HG03575 (cell line): Measurements from ENCODE around the gene CEP70.
"Not testable (repeated sequence)": the region's sequence is repeated elsewhere in the genome, so short reads cannot be mapped to it uniquely, and the experiment has no call there.

Experiments used
- ATAC-seq: cut with Tn5 transposase; IDR thresholded peaks from one replicate; pipeline ENCODE4 v1.9.1; 2021; ENCODE audit not compliant: unreplicated experiment, insufficient number of reproducible peaks, low FRiP score; ENCODE audit errors: extremely low read depth

Gene CEP70, protein sequence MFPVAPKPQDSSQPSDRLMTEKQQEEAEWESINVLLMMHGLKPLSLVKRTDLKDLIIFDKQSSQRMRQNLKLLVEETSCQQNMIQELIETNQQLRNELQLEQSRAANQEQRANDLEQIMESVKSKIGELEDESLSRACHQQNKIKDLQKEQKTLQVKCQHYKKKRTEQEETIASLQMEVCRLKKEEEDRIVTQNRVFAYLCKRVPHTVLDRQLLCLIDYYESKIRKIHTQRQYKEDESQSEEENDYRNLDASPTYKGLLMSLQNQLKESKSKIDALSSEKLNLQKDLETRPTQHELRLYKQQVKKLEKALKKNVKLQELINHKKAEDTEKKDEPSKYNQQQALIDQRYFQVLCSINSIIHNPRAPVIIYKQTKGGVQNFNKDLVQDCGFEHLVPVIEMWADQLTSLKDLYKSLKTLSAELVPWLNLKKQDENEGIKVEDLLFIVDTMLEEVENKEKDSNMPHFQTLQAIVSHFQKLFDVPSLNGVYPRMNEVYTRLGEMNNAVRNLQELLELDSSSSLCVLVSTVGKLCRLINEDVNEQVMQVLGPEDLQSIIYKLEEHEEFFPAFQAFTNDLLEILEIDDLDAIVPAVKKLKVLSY

DNA sequence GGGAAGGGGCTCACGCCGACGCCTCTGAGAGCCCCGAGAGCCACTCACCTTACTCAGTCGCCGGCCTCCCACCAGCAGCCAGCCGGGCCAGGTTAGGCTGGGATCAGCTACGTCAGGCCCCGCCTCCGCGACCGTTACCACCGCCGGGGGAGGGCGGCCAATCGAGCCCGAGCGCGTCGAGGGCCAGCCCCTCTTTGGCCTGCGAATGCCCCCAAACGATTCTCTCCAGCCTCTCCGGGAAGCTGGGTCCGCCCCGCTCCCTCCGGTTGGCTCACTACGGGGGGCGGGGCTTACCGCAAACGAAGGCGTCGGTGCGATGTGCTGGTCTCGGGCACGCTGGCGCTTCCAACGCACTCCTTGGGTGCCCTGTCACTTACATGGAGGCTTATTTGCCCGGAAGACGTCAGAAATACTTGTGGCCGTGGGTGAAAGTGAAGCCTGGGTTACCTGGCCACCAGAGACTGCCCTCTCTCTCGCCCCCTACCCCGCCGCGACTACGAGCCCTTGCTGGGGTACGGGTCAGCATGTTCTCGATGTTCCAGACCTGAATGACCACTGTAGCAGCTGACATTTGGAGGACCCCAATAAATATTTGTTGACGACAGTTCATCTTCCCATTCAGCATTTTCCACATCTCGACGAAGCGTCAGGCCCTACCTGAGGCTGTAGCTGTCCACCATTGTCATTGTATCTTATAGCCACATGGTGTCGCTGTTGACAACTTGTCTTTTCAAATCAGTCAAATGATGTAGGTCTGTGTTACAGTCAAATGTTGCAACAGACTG, at the start of gene CEP70:
CEP70 (minus strand) TSS at position 111 of the 785 bp plus-strand sequence. CDS start 21,333 bp downstream, outside the sequence.
- peak; percentile 72 for ATAC-seq

DNA sequence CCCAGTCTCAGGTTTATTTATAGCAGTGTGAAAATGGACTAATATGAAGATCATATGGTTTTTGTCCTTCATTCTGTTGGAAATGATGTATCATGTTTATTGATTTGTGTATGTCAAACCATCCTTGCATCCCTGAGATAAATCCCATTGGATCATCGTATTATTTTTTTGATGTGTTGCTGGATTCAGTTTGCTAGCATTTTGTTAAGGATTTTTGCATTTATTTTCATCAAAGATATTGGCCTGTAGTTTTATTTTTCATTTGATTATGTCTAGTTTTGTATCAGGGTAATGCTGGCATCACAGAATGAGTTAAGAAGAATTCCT, 48.8 kb upstream of the CEP70 start:
- ATAC-seq: no peak

DNA sequence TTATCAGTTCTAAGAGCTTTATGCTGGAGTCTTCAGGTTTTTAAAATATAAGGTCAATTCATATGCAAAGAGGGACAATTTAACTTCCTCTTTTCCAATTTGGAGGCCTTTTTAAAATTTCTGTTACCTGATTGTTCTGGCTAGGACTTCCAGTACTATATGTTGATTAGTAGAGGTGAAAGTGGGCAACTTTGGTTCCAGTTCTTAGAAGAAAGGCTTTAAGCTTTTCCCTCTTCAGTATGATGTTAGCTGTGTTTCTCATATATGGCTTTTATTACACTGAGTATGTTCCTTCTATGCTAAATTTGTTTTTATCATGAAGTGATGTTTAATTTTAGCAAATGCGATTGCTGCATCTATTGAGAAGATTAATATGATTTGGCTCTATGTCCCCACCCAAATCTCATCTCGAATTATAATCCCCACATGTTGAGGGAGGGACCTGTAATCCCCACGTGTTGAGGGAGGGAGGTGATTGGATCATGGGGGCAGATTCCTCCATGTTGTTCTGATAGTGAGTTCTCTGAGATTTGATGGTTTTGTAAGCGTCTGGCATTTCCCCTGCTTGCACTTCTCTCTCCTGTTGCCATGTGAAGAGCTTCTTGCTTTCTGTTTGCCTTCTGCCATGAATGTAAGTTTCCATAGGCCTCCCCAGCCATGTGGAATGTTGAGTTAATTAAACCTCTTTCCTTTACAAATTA, 48.3 kb upstream of the CEP70 start:
- ATAC-seq: no peak

DNA sequence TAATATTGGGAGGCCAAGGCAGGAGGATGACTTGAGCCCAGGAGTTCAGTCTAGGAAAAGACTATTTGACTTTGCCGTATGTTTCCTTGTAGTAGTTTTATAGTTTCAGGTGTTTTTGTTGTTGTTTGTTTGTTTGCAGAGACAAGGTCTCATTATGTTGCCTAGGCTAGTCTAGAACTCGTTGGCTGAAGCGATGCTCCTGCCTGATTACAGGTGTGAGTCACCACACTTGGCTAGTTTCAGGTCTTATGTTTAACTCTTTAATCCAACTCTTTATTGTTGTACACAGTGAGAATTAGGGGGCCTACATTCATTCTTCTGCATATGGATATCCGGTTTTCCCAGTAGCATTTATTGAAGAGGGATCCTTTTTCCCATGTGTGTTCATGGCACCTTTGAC, 46.5 kb upstream of the CEP70 start:
- no peak for ATAC-seq

DNA sequence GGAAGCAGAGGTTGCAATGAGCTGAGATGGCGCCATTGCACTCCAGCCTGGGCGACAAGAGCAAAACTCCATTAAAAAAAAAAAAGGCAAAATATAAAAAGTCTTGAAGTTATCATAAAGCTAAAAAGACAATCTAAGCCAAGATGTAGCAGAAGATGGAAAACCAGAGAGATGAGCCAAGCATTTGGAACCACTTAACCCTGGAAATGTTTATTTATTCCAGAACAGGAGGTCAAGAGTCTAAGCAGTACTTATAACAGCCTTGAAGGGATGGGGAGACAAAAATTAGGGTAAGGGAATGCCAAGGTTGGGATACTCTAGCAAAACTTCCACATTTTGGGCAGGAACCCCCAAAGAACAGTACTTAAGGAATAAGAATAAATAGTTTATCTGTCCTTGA, 44.6 kb upstream of the CEP70 start:
- no peak for ATAC-seq

DNA sequence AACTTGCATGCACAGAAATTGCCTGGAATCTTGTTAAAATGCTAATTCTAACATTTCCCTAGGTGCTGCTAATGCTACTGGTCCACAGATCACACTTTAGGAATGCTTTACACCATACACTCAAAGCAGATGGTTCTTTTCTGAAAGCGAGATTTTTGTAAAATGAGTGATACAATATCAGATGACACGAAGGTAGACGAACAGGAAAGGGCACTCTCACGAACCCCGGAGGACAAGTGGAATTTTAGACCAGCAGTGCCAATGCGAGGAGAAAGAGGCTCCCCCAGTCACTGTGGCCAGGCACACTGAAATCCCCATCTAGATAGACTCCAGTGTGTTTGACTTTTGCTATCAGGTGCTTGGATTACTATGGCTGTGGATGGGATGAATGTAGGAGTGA, 35.5 kb upstream of the CEP70 start:
- ATAC-seq: no peak

DNA sequence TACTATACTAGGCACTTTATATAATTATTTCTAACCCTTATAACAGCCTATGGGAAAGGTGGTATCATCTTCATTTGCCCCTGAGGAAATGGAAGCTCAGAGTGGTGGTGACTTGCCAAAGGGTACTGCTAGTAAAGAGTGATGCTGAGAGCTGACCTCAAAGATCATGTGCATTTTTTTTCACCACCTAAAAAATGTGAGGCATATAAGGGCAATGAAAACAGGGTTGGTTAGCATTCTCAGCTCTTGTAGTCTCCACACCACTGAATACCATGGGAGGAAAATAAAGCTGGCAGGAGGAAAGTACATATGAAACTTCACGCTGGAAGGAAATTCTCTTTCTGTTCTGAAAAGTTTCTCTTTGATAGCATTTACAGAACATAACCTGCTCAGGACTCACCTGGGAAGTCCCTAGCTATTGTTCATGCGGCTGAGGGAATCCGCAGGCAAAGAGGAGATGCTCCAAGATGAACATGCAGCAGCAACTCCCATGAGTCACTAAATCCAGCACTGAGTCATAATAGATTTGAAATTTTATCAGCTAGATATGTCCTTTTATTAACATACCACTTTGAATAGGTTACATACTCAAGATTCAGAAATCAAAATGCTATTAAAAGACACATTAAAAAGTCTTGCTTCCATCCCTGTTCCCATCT, 31.8 kb upstream of the CEP70 start:
- ATAC-seq: no peak

DNA sequence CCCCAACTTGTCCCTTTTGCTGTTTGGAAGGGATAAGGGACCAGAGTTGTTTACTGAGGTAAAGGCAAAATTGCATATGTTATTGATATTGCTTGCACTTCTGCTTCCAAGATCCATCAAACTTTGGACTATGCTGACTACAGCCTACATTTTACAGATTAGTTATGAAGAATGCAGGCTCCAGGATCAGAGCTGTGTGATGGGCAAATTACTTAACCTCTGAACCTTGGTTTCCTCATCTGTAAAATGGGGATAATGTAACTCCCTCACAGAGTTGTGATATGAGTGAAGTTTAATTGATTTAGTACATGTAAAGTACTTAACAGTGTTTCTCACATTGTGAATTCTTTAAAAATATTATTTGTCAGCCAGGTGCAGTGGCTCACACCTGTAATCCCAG, 30.5 kb upstream of the CEP70 start:
- ATAC-seq: no peak

DNA sequence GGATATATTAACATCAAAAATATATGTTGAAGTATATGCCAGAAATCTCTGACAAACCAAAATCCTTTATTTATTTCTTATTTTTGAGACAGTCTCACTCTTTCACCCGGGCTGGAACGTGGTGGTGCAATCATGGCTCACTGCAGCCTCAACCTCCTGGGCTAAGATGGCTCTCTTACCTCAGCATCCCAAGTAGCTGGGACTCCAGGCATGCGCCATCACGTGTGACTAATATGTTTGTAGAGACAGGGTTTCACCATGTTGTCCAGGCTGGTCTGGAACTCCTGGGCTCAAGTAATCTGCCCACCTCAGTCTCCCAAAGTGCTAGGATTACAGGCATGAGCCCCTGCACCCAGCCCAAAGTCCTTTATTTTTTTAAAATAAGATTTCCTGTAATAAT, 26.4 kb upstream of the CEP70 start:
- no peak for ATAC-seq

DNA sequence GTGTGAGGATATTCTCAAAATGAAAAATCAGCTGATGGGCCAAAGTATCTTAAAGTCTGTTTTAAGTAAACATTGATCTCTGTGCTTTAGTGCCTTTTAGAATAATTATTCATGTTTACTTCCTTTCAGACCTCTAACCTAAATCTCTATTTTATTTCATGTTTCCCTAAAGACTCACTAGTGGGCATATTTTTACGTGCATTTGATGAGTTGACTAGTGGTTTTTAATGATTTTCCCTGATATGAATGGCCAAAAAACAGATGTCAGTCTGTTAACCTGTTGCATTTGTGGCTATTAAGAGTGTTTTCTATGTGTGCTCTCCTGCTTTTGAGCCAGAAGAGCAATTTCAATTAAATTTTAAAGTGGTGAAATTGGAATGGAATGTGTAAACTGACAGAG, 21.4 kb upstream of the CEP70 start:
- ATAC-seq: no peak

DNA sequence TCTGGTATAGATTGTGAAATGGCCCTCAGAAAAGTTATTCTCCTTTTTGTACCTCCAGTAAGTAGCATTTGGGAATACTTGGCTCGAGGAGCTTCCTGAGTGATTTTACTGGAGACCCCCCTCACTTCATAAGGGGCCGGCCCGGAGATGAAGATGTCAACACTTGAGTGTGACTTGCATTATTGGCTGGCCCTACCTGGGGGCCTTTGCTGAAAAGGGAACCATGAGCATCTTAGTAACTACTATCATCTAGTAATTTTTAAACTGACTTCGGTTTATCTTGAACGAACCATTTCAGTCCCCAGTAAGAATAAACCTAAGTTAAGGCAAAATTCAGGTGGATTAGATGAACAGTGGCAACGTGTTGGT, 15.8 kb upstream of the CEP70 start:
- ATAC-seq: no peak

DNA sequence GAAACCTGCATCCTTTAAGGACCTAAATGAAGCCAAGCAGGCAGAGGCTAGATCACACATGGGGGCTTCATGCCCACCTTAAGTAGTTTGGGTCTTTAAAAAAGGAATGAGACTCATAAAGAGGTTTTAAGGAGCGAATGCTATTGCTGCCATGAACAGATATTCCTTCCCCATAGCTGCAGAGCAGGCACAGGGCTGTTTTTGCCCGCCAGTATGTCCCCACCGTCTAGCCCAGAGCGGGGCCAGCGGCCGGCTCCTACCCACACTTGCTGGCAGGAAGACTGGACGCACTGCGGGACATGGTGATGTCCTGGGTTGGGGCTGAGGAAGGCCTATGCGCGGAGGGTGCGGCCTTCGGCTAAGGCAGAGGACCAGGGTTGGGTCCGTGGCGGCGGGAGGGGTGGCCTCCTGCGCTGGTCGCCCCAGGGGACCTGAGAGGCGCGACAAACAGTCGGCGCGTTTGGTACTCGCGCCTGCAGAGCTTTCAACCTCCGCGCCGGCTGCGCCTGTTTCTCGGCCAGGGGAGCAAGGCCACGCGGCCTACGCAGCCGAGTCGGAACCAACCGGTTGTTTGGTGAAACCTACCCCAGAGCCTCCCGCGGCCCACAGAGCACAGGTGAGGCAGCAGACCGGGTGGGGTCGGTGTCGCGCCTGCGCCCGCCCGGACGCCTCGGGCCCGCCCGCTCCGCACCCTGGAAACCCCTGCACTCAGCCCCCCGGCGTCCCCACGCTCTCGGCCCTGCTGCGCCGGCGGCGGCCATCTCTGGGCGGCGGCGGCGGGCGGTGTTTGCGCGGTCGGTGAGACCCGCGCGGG, 14.5 kb upstream of the CEP70 start, which contains the start of gene FAIM:
FAIM (plus strand) TSS at position 450 of the 814 bp plus-strand sequence. CDS start 10,956 bp downstream, outside the sequence.
- ATAC-seq: no peak

DNA sequence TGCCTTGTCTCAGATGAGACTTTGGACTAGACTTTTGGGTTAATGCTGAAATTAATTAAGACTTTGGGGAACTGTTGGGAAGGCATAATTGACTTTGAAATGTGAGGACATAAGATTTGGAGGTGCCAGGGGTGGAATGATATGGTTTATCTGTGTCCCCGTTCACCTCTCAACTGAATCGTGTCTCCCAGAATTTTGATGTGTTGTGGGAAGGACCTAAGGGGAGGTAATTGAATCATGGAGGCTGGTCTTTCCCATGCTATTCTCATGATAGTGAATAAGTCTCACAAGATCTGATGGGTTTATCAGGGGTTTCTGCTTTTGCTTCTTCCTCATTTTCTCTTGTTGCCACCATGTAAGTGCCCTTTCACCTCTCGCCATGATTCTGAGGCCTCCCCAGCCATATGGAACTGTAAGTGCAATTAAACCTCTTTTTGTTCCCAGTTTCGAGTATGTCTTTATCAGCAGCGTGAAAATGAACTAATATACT, 10.1 kb upstream of the CEP70 start:
- not testable (repeated sequence) for ATAC-seq

DNA sequence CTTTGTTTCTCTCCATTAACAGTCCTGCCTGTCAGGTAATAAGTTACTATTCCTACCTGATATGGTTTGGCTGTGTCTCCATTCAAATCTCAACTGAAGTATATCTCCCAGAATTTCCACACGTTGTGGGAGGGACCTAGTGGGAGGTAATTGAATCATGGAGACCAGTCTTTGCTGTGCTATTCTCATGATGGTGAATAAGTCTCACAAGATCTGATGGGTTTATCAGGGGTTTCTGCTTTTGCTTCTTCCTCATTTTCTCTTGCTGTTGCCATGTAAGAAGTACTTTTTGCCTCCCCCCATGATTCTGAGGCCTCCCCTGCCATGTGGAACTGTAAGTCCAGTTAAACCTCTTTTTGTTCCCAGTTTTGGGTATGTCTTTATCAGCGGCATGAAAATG, 7.6 kb upstream of the CEP70 start:
- not testable (repeated sequence) for ATAC-seq

DNA sequence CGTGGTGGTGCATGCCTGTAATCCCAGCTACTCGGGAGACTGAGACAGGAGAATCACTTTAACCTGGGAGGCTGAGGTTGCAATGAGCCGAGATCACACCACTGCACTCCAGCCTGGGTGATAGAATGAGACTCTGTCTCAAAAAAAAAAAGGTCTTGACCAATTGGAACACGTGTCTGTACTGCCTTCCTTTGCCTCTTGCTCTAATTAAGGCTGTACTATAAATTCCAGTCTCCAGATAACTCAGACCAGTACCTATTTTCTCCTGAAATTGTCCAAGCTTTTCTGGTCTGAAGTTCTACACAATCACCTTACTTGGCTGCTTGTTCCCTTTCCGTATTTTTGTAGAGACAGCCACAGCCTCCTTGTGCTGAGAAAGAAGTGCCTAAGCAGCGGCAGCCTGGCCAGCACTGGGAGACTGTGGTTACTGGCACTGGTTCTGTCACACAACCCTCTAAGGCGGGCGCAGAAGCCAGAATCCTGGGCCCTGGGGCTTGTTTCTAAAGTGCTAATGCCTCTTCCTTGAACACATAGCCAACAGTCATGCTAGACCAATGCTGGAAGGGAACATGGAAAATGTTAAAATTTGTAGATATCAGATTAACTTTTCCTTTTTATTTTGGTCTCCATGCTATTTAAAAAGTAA, 6.2 kb upstream of the CEP70 start:
- ATAC-seq: no peak

DNA sequence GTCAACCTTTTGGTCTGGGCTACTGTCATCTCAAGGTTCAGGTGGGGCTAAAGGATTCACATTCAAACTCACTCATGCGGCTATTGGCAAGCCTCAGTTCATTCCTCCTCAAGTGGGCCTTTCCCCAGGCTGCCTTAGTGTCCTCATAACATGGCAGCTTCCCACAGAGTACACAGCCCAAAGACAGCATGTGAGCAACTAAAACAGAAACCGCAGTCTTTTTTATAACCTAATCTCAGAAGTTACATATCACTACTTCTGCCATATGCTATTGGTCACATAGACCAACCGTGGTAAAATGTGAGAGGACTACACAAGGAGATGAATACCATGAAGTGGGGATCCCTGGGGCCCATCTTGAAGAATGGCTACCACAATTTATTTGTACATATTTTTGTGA, 4.5 kb upstream of the CEP70 start:
- no peak for ATAC-seq

DNA sequence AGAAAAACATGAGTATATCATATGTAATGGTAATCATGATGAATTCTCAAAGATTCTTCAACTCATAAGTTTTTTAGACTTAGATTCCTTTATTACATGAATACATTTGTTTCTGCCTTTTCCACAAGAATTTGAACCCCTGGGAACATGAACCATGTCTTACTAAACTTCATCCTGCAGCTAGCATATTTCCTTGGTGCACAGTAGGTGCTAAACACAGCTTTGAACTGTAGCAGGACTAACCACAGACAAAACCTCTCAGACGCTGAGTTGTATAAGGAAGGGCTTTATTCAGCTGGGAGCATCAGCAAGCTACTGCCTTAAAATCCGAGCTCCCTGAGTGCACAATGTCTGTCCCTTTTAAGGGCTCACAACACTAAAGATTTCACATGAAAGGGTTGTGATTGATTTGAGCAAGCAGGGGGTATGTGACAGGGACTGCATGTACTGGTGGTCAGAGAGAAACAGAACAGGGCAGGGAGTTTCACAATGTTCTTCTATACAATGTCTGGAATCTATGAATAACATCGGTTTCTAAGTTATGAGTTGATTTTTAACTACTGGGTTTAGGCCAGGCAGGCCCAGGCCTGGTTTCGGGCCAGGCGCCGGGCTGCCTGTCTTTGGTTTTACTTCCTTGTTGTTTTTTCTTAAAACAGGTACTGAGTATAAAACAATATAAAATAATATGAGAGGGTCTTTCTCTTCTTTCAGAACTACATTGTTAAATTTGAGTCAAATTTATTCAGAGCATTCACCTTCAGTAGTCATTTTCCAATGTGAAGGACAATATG, 3.3 kb upstream of the CEP70 start:
- not testable (repeated sequence) for ATAC-seq
